Psoas muscle (tissue), 8 donors: Measurements from ENCODE around the gene GPRIN2. TPM values are rescaled to one million over a fixed set of nuclear protein-coding genes. Genes with fewer than 3 reads are reported as not detected.
"Not testable (repeated sequence)": the region's sequence is repeated elsewhere in the genome, so short reads cannot be mapped to it uniquely, and the experiment has no call there.

Experiments used
- ATAC-seq, 4 donors: fragments of 200-7000 bp; cut with Tn5 transposase; one replicate each; pipeline ENCODE4 v1.9.1; 2020; ENCODE audit warnings: moderate library complexity in 3 of 4, mild to moderate bottlenecking in 2 of 4
- DNase-seq, 2 donors: peaks; one replicate each; pipeline ENCODE4 v3.0.0-alpha.2; 2020
- H3K27ac ChIP-seq: fragments of 200-600 bp; one replicate; pipeline ENCODE4 v1.8.0; 2022
- H3K27me3 ChIP-seq, 3 donors: fragments of 200-600 bp in 1 of 3; one replicate each; pipeline versions ENCODE4 v1.6.1 to v1.8.0; 2013 to 2022; ENCODE audit warnings: low read length in 2 of 3, mild to moderate bottlenecking in 2 of 3, moderate library complexity in 1 of 3; ENCODE audit not compliant: insufficient read depth in 3 of 3
- H3K36me3 ChIP-seq, 2 donors: fragments of 200-600 bp in 1 of 2; one replicate each; pipeline versions ENCODE4 v1.6.1 to v1.8.0; 2013 to 2022; ENCODE audit warnings: low read depth in 1 of 2, mild to moderate bottlenecking in 1 of 2, moderate library complexity in 1 of 2; ENCODE audit not compliant: insufficient read depth in 1 of 2
- H3K4me1 ChIP-seq: fragments of 200-600 bp; one replicate; pipeline ENCODE4 v1.8.0; 2022
- H3K4me3 ChIP-seq: fragments of 200-600 bp; one replicate; pipeline ENCODE4 v1.8.0; 2022; ENCODE audit warnings: mild to moderate bottlenecking
- H3K9me3 ChIP-seq: fragments of 200-600 bp; one replicate; pipeline ENCODE4 v1.8.0; 2022
- WGBS, 3 donors: extraction: QIAGEN DNeasy Blood & Tissue Kit; methylation state at CpG; one replicate each; pipeline versions ENCODE4 v1.1.6 to v1.1.7; 2013; 5-methylcytosine and 5-hydroxymethylcytosine counted together
- intact Hi-C, 2 donors: fragments of 100-400 bp; cut with DNase I; formaldehyde crosslinking; loops; one replicate each; pipeline versions ENCODE4 v1.11.0 to v1.14.2; 2022
- polyA plus RNA-seq, 3 donors: library from polyadenylated mRNA; stranded (reverse); fragments of 200-250 nt; gene quantifications; one replicate each; pipeline ENCODE4 v1.2.3, GENCODE V29; 2013
- total RNA-seq, 4 donors: library from RNA; stranded (reverse); fragmentation: NEBNext Ultra II Directional in 2 of 4; extraction: Animal tissue kit (Norgen Biotek cat#: 25700) in 2 of 4; gene quantifications; one replicate each; pipeline versions ENCODE4 v1.2.1 to v1.2.4, GENCODE V29; 2021 to 2023
- TF ChIP-seq, protein P1 (sequence below): fragments of 200-600 bp; IDR thresholded peaks from one replicate; pipeline ENCODE4 v1.8.0; 2022; ENCODE audit warnings: antibody characterized with exemption
- donor health status: healthy with polysubstance abuse.
- donor health status: DM: no; HTN: no; CAD: no; lungs with moderate emphysema.
- donor health status: Bipolar disorder and iron deficiency.
- donor health status: healthy.
- donor health status: DM: yes; HTN: yes; CAD: no.
- donor health status: DM: no; HTN: no; CAD: no.
- donor health status: DM: no; HTN: no; CAD: no.
- donor health status: DM: yes; HTN: yes; CAD: no.

GPRIN2 gene
- total and polyA plus RNA-seq, 7 donors, result not detected

GRCh38 chr10:46570655-46571054 is 14.2 kb upstream of the GPRIN2 start:
- H3K4me1 ChIP-seq, H3K36me3 ChIP-seq, DNase-seq, H3K27me3 ChIP-seq, intact Hi-C loops, H3K9me3 ChIP-seq, H3K27ac ChIP-seq, H3K4me3 ChIP-seq, ATAC-seq: not testable (repeated sequence)
- WGBS, 3 donors, result no CpG with 5 or more reads among the region's 2 CpGs

- 68 to 100% (median 90%) methylated on average over 2 to 3 of the region's 9 CpGs for WGBS, 3 donors
- H3K4me3 ChIP-seq, H3K27ac ChIP-seq, H3K9me3 ChIP-seq, intact Hi-C loops, H3K4me1 ChIP-seq, ATAC-seq, H3K27me3 ChIP-seq, H3K36me3 ChIP-seq, DNase-seq: not testable (repeated sequence)
These were observed 10.7 kb upstream of the GPRIN2 start for GRCh38 chr10:46567151-46567550.

DNA sequence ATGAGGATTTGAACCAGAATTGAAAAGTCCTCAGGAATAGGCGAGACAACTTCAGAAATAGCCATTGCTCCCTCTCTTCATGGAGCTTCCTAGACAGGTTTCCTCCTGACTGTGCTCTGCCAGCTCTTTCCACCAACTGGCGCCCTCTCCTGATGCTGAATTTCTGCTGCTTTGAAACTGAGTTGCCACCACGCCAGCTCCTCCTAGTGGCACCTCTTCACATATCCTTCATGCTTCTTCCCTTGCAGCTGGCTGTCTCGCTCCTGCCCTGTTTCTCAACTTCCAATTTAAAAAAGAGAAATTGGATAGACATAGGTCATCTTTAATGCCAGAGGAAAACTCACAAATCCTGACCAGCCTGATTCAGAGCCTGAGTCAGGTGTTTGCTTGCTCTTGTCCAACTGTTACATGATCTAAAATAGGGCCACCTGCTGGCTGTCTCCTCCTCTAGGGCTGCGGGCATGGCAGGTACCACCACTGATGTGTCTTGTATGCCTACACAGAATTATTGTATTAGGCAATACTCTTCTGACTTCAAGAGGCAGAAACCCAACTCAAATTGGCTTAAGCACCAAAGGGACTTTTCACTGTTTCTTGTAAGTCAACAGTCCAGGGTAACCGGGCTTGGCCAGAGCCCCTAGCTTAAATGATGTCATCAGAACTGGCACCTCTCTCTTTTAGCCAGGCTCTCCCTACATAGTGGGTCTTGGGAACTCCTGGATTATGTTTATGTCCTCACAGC is 9.3 kb upstream of the GPRIN2 start:
- DNase-seq (peak in 1 of 2 donors; percentile 50), ATAC-seq (peak; percentile 46 to 68 (median 60))
- TF ChIP-seq, protein P1, sequence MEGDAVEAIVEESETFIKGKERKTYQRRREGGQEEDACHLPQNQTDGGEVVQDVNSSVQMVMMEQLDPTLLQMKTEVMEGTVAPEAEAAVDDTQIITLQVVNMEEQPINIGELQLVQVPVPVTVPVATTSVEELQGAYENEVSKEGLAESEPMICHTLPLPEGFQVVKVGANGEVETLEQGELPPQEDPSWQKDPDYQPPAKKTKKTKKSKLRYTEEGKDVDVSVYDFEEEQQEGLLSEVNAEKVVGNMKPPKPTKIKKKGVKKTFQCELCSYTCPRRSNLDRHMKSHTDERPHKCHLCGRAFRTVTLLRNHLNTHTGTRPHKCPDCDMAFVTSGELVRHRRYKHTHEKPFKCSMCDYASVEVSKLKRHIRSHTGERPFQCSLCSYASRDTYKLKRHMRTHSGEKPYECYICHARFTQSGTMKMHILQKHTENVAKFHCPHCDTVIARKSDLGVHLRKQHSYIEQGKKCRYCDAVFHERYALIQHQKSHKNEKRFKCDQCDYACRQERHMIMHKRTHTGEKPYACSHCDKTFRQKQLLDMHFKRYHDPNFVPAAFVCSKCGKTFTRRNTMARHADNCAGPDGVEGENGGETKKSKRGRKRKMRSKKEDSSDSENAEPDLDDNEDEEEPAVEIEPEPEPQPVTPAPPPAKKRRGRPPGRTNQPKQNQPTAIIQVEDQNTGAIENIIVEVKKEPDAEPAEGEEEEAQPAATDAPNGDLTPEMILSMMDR, result peak; percentile 46
- H3K9me3 ChIP-seq, H3K4me3 ChIP-seq, H3K36me3 ChIP-seq, H3K27ac ChIP-seq, H3K4me1 ChIP-seq, intact Hi-C loops, H3K27me3 ChIP-seq: not testable (repeated sequence)
- 10 to 20% (median 10%) methylated on average over 4 of the region's 6 CpGs for WGBS, 3 donors

DNA sequence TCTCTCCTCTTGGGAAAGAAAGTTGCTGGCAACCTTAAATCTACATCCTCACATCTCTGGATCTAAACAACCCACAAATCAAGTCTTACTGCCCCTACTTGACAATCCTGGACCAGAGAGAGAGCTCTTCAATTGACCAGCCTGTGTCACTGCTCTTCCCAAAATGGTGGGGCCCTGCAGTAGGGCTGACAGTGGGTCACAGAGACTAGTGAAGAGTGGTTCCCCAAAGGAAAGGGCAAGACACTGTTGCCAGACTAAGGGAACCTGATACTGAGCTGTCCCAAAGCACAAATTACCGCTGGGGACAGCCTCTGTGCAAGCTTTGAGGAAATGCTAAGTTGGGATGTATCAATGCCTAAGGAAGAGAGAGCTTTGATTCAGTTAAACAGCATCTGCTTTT is 4.5 kb upstream of the GPRIN2 start:
- H3K4me3 ChIP-seq, result no peak overlapping the region
- peaks cover 0 to 39% (median 13%) of the 10 kb centered on the region in 3 donors for H3K27me3 ChIP-seq
- DNase-seq (peak in 1 of 2 donors; percentile 28), ATAC-seq (no peak)
- no peak overlapping the region for H3K27ac ChIP-seq
- intact Hi-C loops, result no loop called here
- no peaks in the 10 kb centered on the region for H3K9me3 ChIP-seq
- 28 to 31% (median 28%) methylated on average over 1 of the region's 1 CpG for WGBS, 3 donors
- no peaks in the 10 kb centered on the region for H3K4me1 ChIP-seq
- H3K36me3 ChIP-seq, result no peaks in the 10 kb centered on the region
- TF ChIP-seq, protein P1, result no peak

DNA sequence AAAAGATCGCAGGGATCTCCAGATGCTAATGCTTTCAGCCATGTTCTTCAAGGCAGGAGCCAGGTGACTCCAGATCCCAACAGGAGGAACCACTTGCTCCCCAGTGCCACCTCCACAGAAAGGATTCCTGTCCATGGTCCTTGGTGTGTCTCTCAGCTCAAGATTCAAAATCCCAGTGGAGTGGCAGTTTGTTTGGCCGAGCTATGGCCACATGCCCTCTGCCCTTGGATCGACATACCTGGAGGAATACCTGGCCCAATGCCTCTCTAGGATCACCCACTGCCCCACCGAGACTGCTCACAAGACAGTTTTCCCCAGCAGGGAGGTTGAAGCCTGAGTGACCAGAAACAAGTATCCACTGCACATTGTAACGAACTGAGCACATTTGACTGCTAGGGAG is 3.9 kb upstream of the GPRIN2 start:
- intact Hi-C loops, result no loop called here
- H3K36me3 ChIP-seq, result no peaks in the 10 kb centered on the region
- no peaks in the 10 kb centered on the region for H3K4me1 ChIP-seq
- TF ChIP-seq, protein P1, result no peak
- no peak overlapping the region for H3K27ac ChIP-seq
- WGBS, 3 donors, result 71 to 83% (median 71%) methylated on average over 5 of the region's 5 CpGs
- peaks cover 0 to 45% (median 14%) of the 10 kb centered on the region in 3 donors for H3K27me3 ChIP-seq
- no peaks in the 10 kb centered on the region for H3K9me3 ChIP-seq
- H3K4me3 ChIP-seq, result no peak overlapping the region
- no peak for ATAC-seq
- DNase-seq, result peak in 1 of 2 donors; percentile 40
